GM21576 (cell line): ENCODE measurements around the gene TIA1.

Experiments
- ATAC-seq: cut with Tn5 transposase; IDR thresholded peaks from one replicate; pipeline ENCODE4 v1.9.1; 2021; ENCODE audit warnings: mild to moderate bottlenecking, moderate library complexity; ENCODE audit not compliant: unreplicated experiment

The TIA1 gene

GRCh38 chr2:70161069-70161534 lies 87.3 kb downstream of the TIA1 start:
- ATAC-seq = peak; percentile 87

DNA sequence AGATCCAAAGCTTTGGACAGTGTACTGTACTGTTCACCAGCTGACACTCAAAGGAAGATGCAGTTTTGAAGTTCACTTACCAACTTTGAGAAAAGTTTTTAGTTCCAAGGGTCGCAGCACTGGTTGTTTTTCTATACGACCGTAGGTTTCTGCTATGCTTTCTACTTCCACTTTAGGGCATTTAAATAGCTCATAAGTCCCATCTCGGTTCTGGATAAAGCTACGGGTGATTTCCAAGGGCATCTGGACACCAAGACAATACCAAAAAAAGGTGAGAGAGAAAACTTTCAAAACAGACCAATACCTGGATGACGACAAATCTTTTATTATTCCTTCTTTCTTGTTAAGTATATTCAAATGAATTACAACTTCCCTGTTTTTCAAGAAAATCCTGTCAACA lies 87.9 kb downstream of the TIA1 start:
- ATAC-seq = no peak
